Central memory CD8-positive, alpha-beta T cell (primary cell): Measurements from ENCODE around the gene ATP2B2.

Experiments
- ATAC-seq: fragments of 150-1000 bp; cut with Tn5 transposase; replicated peaks from 2 replicates; pipeline ENCODE4 v1.10.0; 2022; ENCODE audit warnings: mild to moderate bottlenecking, moderate FRiP score, moderate number of reproducible peaks; ENCODE audit not compliant: poor library complexity, severe bottlenecking; ENCODE audit errors: extremely low read depth
- DNase-seq, 2 donors: peaks; one replicate each; pipeline ENCODE4 v3.0.0; 2021; ENCODE audit warnings: low spot score in 2 of 2
- H3K27ac Mint-ChIP-seq: one replicate; pipeline ENCODE4 v1.8.0; 2022; ENCODE audit warnings: low read depth, mild to moderate bottlenecking, moderate library complexity, mixed read lengths
- H3K27me3 Mint-ChIP-seq: one replicate; pipeline ENCODE4 v1.8.0; 2022; ENCODE audit warnings: mixed read lengths
- H3K36me3 Mint-ChIP-seq: one replicate; pipeline ENCODE4 v1.8.0; 2022; ENCODE audit warnings: mild to moderate bottlenecking, moderate library complexity, mixed read lengths; ENCODE audit not compliant: insufficient read depth
- H3K4me1 Mint-ChIP-seq: one replicate; pipeline ENCODE4 v1.8.0; 2022; ENCODE audit warnings: mixed read lengths
- H3K4me3 Mint-ChIP-seq: one replicate; pipeline ENCODE4 v1.8.0; 2022; ENCODE audit warnings: mild to moderate bottlenecking, moderate library complexity, mixed read lengths
- H3K9me3 Mint-ChIP-seq: one replicate; pipeline ENCODE4 v1.8.0; 2022; ENCODE audit warnings: mixed read lengths

Gene ATP2B2

DNA sequence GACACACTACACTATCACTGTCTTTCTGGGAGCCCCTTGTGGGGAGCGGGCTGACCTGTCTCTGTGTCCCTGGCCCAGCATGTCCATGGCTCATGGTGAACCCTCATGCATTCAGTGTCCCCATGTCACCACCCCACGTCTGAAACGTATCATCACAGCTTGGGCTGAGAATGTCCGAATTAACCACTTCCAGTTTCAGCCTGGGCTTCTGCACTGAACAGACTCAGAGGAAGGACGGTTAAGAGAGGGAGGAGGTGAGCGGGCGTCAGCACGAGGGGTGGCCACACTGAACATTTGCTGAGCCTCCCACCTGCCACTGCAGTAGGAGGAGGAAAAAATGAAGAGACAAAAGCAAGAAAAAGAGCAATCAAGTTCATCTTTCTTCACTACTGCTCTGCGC, 30.5 kb downstream of the ATP2B2 start:
- H3K9me3 Mint-ChIP-seq: peaks cover 6% of the 10 kb centered on the region
- peaks cover 37% of the 10 kb centered on the region for H3K27me3 Mint-ChIP-seq
- H3K36me3 Mint-ChIP-seq: no peaks in the 10 kb centered on the region
- DNase-seq: no peak
- H3K4me1 Mint-ChIP-seq: no peaks in the 10 kb centered on the region
- H3K4me3 Mint-ChIP-seq: no peak overlapping the region
- no peak overlapping the region for H3K27ac Mint-ChIP-seq
- ATAC-seq: no peak

DNA sequence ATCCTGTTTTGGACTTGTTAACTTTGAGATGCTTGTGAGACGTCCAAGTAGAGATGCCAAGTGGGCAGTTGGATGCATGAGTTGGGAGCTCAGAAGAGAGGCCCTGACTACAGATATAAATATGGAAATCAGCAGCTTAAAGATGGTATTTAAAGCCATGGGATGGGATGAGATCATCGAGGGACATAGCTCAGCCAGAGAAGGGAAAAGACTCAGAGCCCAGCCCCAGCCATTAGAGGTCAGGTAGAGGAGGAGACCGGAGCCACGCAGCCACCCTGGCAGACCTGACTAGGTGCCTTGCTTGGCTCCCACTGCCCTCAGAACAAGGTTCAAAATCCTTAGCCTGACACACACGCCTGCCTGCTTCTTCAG, 31.1 kb downstream of the ATP2B2 start:
- Mint-ChIP-seq H3K27me3 (peaks cover 43% of the 10 kb centered on the region), H3K4me1 (no peaks in the 10 kb centered on the region), H3K36me3 (no peaks in the 10 kb centered on the region)

DNA sequence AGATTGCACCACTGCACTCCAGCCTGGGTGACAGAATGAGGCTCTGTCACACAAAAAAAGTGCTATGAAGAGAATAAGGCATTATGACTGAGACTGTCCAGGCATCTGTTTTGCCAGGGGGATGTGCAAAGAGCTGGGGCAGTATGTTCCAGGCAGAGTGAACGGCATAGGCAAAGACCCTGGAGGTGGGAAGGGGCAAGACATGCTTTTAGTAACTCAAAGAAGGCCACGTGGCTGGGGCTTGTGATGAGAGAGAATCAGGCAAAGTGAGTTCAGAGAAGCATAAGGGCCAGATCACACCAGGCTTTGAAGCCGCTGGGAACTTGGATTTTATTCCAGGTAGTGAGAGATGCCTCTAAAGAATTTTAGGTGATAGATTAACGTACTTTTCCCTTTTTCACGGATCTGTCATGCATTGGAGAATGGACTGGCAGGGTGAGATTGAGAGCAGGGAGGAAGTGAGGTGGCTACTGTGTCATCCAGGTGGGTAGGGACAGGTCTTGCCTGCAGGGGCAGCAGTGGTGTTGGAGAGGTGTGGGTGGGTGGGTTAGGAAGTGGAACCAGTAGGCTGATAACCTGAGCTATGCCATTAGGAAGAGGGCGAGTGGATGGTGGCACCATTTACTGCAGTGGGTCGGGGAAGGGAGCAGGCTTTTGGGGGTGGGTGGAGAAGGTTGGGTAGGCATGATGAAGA, 31.7 kb downstream of the ATP2B2 start:
- Mint-ChIP-seq H3K27me3 (peaks cover 48% of the 10 kb centered on the region), H3K4me3 (no peak overlapping the region), H3K27ac (no peak overlapping the region), H3K4me1 (no peaks in the 10 kb centered on the region), H3K9me3 (peaks cover 5% of the 10 kb centered on the region), H3K36me3 (no peaks in the 10 kb centered on the region)
- ATAC-seq (no peak), DNase-seq (no peak)

More for the DNA sequence above, 31.1 kb downstream of the ATP2B2 start:
- no peak overlapping the region for H3K4me3 Mint-ChIP-seq
- DNase-seq: no peak
- no peak for ATAC-seq
- H3K27ac Mint-ChIP-seq: no peak overlapping the region
- H3K9me3 Mint-ChIP-seq: peaks cover 6% of the 10 kb centered on the region

DNA sequence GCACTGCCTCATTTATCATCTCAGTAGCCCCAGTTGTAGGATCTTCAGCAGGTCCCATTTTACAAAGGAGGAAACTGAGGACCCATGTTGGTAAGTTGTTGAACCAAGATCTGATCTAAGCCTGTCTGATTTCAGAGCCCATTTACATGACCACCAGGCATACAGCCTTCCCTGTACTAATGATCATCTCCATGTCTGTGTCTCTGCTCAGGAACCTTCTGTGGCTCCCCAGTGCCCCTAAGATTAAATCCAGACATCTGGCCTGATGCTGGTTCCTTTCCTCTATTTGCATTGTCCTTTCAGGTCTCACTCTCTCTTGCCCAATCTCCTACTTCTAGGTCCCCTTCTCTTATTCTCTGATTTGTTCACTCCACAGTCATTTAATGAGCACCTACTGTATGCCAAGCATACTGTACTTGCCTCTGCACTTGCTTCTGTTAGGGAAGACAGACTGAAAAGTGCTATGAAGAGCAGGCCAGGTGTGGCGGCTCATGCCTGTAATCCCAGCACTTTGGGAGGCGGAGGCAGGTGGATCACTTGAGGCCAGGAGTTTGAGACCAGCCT, 32.4 kb downstream of the ATP2B2 start:
- H3K9me3 Mint-ChIP-seq: no peaks in the 10 kb centered on the region

DNA sequence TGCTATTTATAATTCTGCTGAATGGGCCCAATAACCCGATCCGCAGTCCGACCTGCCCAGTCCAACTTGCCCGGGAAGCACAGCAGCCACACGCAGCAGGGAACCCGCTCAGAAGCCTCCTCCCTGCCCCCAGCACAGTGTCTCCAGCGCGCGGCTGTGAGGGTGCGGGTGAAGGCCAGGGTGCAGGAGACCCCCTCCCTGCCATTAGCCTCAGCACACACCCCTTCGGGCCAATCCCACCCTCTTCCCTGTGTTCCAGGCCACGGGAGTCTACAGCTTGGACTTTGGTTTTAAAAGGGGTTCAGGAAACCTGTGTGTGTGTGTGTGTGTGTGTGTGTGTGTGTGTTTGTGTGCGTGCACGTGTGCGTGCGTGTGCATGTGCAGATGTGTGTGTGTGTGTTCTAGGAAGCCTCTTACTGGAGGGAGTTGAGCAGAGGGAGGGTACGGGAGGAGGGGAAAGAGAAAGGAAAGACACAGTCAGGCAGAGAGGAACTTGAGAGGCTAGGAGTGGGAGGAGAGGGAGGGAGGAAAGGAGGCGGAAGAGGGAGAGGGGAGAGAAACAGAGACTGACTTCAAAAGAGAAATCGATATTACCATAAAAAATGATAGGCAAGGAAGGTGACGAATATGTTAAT, 34.2 kb downstream of the ATP2B2 start:
- Mint-ChIP-seq H3K27ac (no peak overlapping the region), H3K4me1 (no peaks in the 10 kb centered on the region), H3K4me3 (no peak overlapping the region), H3K36me3 (no peaks in the 10 kb centered on the region), H3K27me3 (peaks cover 65% of the 10 kb centered on the region), H3K9me3 (no peaks in the 10 kb centered on the region)
- ATAC-seq: no peak
- no peak for DNase-seq

More for the DNA sequence above, 32.4 kb downstream of the ATP2B2 start:
- H3K4me3 Mint-ChIP-seq: no peak overlapping the region
- H3K4me1 Mint-ChIP-seq: no peaks in the 10 kb centered on the region
- H3K36me3 Mint-ChIP-seq: no peaks in the 10 kb centered on the region
- no peak for ATAC-seq
- no peak for DNase-seq
- peaks cover 56% of the 10 kb centered on the region for H3K27me3 Mint-ChIP-seq
- no peak overlapping the region for H3K27ac Mint-ChIP-seq

DNA sequence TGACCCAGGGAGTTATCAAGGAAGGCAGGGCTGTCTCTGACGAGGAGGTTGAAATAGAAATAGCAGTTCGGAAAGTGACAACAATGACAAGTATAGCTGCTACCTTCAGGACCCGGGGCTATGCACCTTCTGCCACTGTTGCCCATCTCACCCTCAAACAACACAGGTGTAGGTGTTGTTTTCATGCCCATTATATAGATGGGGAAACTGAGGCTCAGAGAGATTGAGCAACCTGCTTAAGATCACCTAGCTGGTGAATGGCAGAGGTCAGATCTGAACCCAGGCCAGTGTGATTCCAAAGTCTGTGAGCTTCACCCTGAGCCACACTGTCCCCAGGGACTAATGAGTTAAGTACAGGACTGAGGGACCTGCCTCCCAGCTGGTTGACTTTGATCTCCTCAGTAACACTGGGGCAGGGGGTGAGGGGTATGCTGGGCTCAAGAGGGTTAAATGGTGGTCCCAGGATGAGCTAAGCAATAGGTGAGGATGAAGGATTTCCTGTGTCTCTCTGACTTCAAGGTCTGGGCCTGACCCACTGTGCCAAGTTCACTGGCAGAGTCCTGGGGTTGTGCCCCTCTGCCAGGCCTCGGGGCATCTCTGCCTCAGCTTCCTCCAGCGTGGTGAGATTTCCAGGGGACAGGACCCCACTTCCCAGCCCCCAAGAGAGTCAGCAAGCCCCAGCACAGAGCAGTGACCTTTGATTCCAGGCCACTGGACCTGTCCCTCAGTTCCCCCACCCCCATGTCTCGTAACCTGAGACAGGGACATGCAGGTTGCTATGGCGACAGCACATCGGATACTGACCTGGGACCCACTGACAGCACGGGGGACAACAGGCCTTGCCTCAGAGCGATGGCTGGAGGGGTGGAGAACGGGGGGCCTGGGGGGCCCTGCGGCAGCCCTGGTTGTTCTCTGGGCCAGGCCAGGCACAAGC, 35.0 kb downstream of the ATP2B2 start:
- no peaks in the 10 kb centered on the region for H3K9me3 Mint-ChIP-seq
- no peak for DNase-seq
- H3K4me1 Mint-ChIP-seq: no peaks in the 10 kb centered on the region
- no peak overlapping the region for H3K27ac Mint-ChIP-seq
- no peak overlapping the region for H3K4me3 Mint-ChIP-seq
- peaks cover 65% of the 10 kb centered on the region for H3K27me3 Mint-ChIP-seq
- ATAC-seq: no peak
- no peaks in the 10 kb centered on the region for H3K36me3 Mint-ChIP-seq

DNA sequence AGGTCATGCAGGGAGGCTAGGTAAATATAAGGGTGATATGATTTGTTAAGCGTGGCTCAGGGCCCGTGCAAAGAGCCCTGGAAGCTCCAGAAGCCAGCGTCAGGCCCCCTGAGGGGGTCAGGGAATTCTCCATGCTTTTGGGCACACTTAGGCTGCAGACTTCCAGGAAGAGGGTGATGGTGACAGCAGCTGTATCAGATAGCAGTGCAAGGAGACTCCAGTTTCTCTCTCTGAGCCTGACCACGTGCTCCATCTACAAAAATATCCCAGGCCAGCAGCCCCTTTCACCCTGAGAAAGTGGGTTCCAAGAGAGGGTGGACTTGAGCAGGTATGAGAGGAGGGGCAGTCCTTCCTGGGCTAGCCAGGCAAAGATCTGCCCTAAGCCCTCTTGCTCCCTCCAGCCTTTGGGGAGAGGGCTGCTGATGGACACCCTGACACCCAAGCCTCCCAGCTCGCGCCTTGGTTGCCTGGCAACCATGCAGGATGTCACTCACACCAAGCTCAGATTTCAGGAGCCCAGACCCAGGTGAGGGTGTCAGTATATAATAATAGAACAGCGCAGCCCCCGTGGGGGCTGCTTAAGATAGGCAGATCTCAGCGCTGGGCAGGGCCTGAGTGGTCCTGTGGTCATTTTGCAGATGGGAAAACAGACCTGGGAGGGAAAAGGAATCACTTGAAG, 35.8 kb downstream of the ATP2B2 start:
- Mint-ChIP-seq H3K4me1 (no peaks in the 10 kb centered on the region), H3K9me3 (no peaks in the 10 kb centered on the region), H3K4me3 (no peak overlapping the region), H3K27me3 (peaks cover 65% of the 10 kb centered on the region), H3K27ac (no peak overlapping the region), H3K36me3 (no peaks in the 10 kb centered on the region)
- DNase-seq: no peak
- no peak for ATAC-seq

DNA sequence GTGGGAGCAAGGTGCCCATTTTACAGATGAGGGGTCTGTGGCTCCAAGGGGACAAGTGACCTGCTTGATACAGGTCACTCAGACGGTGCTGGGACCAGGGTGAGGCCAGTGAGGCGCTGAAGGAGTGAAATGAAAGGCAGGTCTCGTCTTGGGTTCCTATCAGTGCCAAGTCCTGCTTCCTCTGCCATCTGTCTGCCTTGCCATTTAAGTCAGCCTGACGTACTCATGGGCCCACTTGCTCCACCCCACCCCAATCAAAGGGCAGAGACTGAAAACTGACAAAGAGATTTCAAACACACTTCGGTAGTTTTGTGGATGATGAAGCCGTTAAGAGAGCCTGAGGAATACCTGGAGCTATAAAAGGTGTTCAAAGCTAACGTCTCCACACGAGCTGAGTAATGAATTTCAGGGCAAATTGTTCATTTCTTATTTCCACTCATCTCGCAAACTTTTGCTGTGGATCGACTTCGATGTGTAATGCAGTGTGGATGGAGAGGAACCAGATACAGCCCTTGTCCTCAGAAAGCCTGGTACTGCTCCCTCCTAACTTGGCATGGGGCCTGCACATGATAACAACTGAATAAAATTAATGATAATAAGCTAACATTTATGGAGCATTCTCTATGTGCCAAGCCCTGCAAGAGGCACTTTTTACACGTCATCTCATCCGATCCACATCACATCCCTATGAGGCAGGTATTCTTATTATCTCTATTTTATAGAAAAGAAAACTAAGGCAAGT, 36.6 kb downstream of the ATP2B2 start:
- H3K36me3 Mint-ChIP-seq: no peaks in the 10 kb centered on the region
- DNase-seq (no peak), ATAC-seq (no peak)
- H3K9me3 Mint-ChIP-seq: no peaks in the 10 kb centered on the region
- H3K27ac Mint-ChIP-seq: no peak overlapping the region
- H3K27me3 Mint-ChIP-seq: peaks cover 64% of the 10 kb centered on the region
- H3K4me3 Mint-ChIP-seq: no peak overlapping the region
- H3K4me1 Mint-ChIP-seq: no peaks in the 10 kb centered on the region

DNA sequence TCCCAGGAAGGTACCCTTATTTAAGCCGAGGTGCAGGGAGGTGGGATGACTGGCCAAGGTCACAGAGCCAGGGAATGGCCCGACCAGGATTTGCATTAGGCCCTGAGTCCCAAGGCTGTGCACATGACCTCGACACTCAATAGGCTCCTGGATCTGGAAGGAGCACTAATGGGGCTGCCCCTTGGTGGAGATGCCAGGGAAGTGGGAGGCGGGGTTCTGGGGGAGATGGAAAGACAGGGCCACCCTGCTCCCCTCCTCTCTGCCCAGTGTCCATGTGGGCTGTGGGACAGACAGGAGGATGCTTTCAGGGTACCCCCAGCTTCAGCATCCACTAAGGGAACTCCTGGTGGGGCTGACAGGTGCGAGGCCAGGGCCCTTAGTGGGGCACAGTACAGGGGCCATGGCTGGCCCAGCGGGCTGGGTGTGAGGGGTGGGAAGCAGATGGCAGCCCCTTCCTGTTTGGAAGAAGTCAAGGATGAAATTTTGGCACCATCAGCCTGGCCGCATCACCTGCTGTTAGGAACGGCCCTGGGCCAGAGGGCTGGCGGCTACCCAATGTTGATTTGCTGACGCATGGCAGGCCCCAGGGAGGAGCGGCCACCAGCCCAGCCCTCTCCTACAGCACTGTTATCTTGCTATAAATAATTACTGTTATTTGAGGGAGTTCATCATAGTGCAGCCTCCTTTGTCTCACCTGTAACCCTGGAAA, 37.3 kb downstream of the ATP2B2 start:
- Mint-ChIP-seq H3K36me3 (no peaks in the 10 kb centered on the region), H3K4me3 (no peak overlapping the region), H3K27ac (no peak overlapping the region), H3K4me1 (no peaks in the 10 kb centered on the region), H3K27me3 (peaks cover 57% of the 10 kb centered on the region), H3K9me3 (no peaks in the 10 kb centered on the region)
- DNase-seq (no peak), ATAC-seq (no peak)

DNA sequence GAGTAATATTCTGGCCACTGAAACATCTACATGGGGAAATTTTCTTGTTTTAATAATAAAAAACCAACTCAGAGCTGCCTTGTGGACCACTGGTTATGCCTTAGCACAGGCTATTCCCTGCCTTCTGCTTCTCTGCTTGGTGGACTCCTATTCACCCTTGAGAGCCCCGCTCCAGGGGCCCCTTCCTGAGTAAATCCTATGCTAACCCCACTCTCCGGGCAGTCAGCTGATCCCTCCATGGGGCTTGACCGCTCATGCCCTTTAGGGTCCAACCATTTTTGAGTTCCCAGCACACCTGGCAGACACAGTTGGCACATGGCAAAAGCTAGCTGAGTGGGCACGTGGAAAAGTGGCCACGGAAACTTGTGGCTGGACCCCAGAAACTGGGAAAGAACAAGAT, 38.2 kb downstream of the ATP2B2 start:
- Mint-ChIP-seq H3K27ac (no peak overlapping the region), H3K9me3 (no peaks in the 10 kb centered on the region), H3K27me3 (peaks cover 49% of the 10 kb centered on the region), H3K4me1 (no peaks in the 10 kb centered on the region), H3K4me3 (no peak overlapping the region), H3K36me3 (no peaks in the 10 kb centered on the region)
- ATAC-seq (no peak), DNase-seq (no peak)

DNA sequence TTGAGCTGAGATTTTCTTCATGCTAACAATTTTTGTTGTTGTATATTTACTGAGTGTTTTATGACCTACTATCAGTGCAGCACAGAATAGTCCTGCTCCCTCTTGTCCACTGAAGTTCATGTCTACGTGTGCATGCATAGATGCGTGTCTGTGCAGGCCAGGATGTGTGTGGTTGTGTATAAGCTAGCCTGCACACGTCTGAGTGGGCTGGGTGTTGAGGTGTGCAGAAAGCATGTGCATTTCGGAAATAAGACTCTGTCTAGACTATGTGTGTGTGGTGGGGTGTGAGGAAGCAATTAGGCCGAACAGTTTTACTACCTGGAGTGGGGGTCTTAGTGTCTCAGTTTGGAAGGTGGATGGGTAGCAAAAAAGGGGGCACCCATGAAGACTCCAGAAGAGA, 39.2 kb downstream of the ATP2B2 start:
- DNase-seq: no peak
- H3K4me3 Mint-ChIP-seq: no peak overlapping the region
- H3K36me3 Mint-ChIP-seq: no peaks in the 10 kb centered on the region
- no peaks in the 10 kb centered on the region for H3K4me1 Mint-ChIP-seq
- peaks cover 42% of the 10 kb centered on the region for H3K27me3 Mint-ChIP-seq
- no peak for ATAC-seq
- no peak overlapping the region for H3K27ac Mint-ChIP-seq
- no peaks in the 10 kb centered on the region for H3K9me3 Mint-ChIP-seq
